Adrenal gland (tissue), 12 donors: ENCODE measurements around the gene MAP1LC3C. TPM values are rescaled to one million over a fixed set of nuclear protein-coding genes. Genes with fewer than 3 reads are reported as not detected.

Source experiments
- DNase-seq, 7 donors: peaks; one replicate each; pipeline ENCODE4 v3.0.0-alpha.2; 2019 to 2020
- H3K27ac ChIP-seq, 5 donors: fragments of 200-600 bp; sonication (generic) in 4 of 5; 1 replicate in 3 of 5; 2 replicates in 2 of 5; pipeline versions ENCODE4 v1.5.1 to v1.8.0; 2016 to 2020; ENCODE audit warnings: mild to moderate bottlenecking in 1 of 5
- H3K27me3 ChIP-seq: fragments of 200-600 bp; 2 replicates; pipeline ENCODE4 v1.8.0; 2021
- H3K36me3 ChIP-seq, 2 donors: fragments of 200-600 bp; replicated peaks in 1 of 2; 1 replicate in 1 of 2; 2 replicates in 1 of 2; pipeline versions ENCODE4 v1.5.1 to v1.8.0; 2018 to 2022
- H3K4me1 ChIP-seq, 2 donors: fragments of 200-600 bp; replicated peaks in 1 of 2; 1 replicate in 1 of 2; 2 replicates in 1 of 2; pipeline versions ENCODE4 v1.5.1 to v1.8.0; 2018 to 2021
- H3K4me3 ChIP-seq, 4 donors: fragments of 200-600 bp; sonication (generic) in 3 of 4; one replicate each; pipeline ENCODE4 v1.5.1; 2016 to 2018
- H3K9me3 ChIP-seq, 3 donors: fragments of 200-600 bp; sonication (generic) in 1 of 3; replicated peaks in 1 of 3; 1 replicate in 2 of 3; 2 replicates in 1 of 3; pipeline versions ENCODE4 v1.5.1 to v1.8.0; 2016 to 2021
- POLR2A ChIP-seq, 2 donors: fragments of 450-650 bp; IDR thresholded peaks; one replicate each; pipeline ENCODE4 v1.6.1; 2017; ENCODE audit warnings: antibody characterized with exemption in 2 of 2, mild to moderate bottlenecking in 2 of 2, moderate library complexity in 1 of 2
- WGBS, 4 donors: extraction: QIAGEN DNeasy Blood & Tissue Kit in 2 of 4; methylation state at CpG; one replicate each; pipeline versions ENCODE4 v1.1.5 to v1.1.7; 2013 to 2017; 5-methylcytosine and 5-hydroxymethylcytosine counted together
- intact Hi-C, 2 donors: fragments of 100-400 bp; cut with DNase I; formaldehyde crosslinking; loops; one replicate each; pipeline versions ENCODE4 v1.14.1 to v1.15.0; 2022 to 2023
- polyA plus RNA-seq, 3 donors: library from polyadenylated mRNA; stranded (reverse); fragments of 200-250 nt in 2 of 3; fragments of 350-450 nt in 1 of 3; fragmentation: Illumina TruSeq in 1 of 3; extraction: RNeasy Lipid Tissue Mini Kit (QIAGEN cat#74804) in 1 of 3; gene quantifications; one replicate each; pipeline ENCODE4 v1.2.3, GENCODE V29; 2013 to 2014
- total RNA-seq, 9 donors: library from RNA; depleted of rRNA in 4 of 9; stranded (reverse); fragments of >200 nt in 4 of 9; fragments of 120-200 nt in 1 of 9; fragmentation: NEBNext Ultra II Directional in 1 of 9; extraction: Animal tissue kit (Norgen Biotek cat#: 25700) in 1 of 9; gene quantifications; one replicate each; pipeline versions ENCODE4 v1.1.0 to v1.2.4, GENCODE V29; 2013 to 2023
- TF ChIP-seq, protein P1 (sequence below), 6 experiments: fragments of 450-650 bp in 4 of 6; fragments of 200-600 bp in 2 of 6; sonication (generic) in 1 of 6; IDR thresholded peaks; 1 replicate in 5 of 6; 2 replicates in 1 of 6; pipeline versions ENCODE4 v1.5.1 to v1.8.0; 2016 to 2021; ENCODE audit warnings: antibody characterized with exemption in 6 of 6, mild to moderate bottlenecking in 2 of 6, moderate library complexity in 1 of 6
- donor health status: healthy with polysubstance abuse.
- donor health status: Bipolar disorder and iron deficiency.
- donor health status: DM: yes; HTN: yes; CAD: no.
- donor health status: DM: no; HTN: no; CAD: no.
- donor health status: DM: no; HTN: no; CAD: no.
- donor health status: DM: yes; HTN: yes; CAD: no.

MAP1LC3C gene
- total and polyA plus RNA-seq, 12 donors: 0.06 to 2.6 (median 0.48) TPM; not detected in 4

GRCh38 chr1:241979926-241980325, 19.0 kb downstream of the MAP1LC3C start:
- WGBS, 4 donors: 86 to 100% (median 97%) methylated on average over 1 of the region's 1 CpG
- no peaks in the 10 kb centered on the region for H3K4me1 ChIP-seq
- no peak for DNase-seq
- no peak overlapping the region for H3K27ac ChIP-seq
- intact Hi-C loops: loop anchor here in 1 of 2 donors (5.0 kb wide), 1 partner anchor 83 kb away; no protein-coding TSS in a partner anchor
- no peak for TF ChIP-seq POLR2A (IDR thresholded peaks at IDR 0.05)
- no peaks in the 10 kb centered on the region for H3K27me3 ChIP-seq
- H3K9me3 ChIP-seq: no peaks in the 10 kb centered on the region
- H3K36me3 ChIP-seq: no peaks in the 10 kb centered on the region
- no peak overlapping the region for H3K4me3 ChIP-seq

DNA sequence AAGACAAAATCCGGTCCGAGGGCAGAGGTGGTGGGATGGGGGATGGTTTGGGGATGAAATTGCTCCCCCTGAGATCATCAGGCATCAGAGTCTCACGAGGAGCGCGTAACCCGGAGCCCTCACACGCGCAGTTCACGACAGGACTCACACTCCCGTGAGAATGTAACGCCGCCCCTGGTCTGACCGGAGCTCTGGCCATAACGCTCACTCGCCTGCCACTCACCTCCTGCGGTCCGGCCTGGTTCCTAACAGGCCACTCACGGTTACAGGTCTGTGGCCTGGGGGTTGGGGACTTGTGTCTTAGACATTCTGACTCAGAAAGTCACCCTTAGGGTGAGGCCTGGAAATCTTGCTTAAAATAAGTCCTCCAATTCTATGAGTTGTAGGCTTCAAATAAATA, 19.8 kb downstream of the MAP1LC3C start:
- Histone ChIP-seq H3K4me1 (no peaks in the 10 kb centered on the region), H3K27ac (no peak overlapping the region), H3K36me3 (no peaks in the 10 kb centered on the region), H3K27me3 (no peaks in the 10 kb centered on the region), H3K9me3 (no peaks in the 10 kb centered on the region), H3K4me3 (no peak overlapping the region)
- intact Hi-C loops: no loop called here
- no peak for DNase-seq
- TF ChIP-seq POLR2A (IDR thresholded peaks at IDR 0.05): no peak
- TF ChIP-seq, protein P1, sequence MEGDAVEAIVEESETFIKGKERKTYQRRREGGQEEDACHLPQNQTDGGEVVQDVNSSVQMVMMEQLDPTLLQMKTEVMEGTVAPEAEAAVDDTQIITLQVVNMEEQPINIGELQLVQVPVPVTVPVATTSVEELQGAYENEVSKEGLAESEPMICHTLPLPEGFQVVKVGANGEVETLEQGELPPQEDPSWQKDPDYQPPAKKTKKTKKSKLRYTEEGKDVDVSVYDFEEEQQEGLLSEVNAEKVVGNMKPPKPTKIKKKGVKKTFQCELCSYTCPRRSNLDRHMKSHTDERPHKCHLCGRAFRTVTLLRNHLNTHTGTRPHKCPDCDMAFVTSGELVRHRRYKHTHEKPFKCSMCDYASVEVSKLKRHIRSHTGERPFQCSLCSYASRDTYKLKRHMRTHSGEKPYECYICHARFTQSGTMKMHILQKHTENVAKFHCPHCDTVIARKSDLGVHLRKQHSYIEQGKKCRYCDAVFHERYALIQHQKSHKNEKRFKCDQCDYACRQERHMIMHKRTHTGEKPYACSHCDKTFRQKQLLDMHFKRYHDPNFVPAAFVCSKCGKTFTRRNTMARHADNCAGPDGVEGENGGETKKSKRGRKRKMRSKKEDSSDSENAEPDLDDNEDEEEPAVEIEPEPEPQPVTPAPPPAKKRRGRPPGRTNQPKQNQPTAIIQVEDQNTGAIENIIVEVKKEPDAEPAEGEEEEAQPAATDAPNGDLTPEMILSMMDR (IDR thresholded peaks at IDR 0.05): no peak
- 88 to 96% (median 93%) methylated on average over 17 to 18 of the region's 18 CpGs for WGBS, 4 donors

GRCh38 chr1:241976229-241976628, 22.7 kb downstream of the MAP1LC3C start:
- TF ChIP-seq, protein P1 (IDR thresholded peaks at IDR 0.05): no peak
- intact Hi-C loops: no loop called here
- H3K27ac ChIP-seq: no peak overlapping the region
- DNase-seq: no peak
- no peaks in the 10 kb centered on the region for H3K36me3 ChIP-seq
- H3K4me1 ChIP-seq: no peaks in the 10 kb centered on the region
- no peaks in the 10 kb centered on the region for H3K27me3 ChIP-seq
- H3K9me3 ChIP-seq: no peaks in the 10 kb centered on the region
- no peak overlapping the region for H3K4me3 ChIP-seq
- 65 to 85% (median 73%) methylated on average over 6 of the region's 6 CpGs for WGBS, 4 donors

DNA sequence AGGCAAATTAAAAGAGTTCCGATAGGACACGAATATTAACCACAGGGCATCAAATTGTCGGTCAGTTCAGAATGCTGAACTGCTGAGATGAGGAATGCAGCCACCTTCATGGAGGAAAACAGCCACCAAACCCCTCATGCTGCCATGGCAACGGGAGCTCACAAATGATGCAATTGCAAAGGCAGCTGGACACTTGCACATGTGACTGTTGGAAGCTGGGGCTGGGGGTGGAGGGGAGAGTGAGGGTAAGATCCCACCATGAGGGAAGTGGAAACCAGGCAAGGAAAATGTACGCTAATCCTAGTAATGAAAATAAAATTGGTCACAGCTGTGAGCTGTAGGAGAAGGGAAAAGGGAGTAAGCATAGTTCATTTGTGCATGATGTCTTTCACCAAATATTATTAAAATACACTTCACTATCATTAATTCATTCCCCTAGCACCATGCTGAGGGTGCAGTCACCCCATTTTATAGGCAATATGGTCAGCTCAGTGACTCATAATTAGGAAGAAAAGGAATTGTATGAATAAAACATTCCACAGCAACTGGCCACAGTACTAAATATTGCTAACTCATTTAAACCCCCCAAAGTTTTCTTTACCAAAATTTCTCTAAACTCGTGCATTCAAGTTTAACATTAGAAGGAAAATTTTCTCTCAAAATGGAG, 26.1 kb downstream of the MAP1LC3C start:
- H3K36me3 ChIP-seq: no peaks in the 10 kb centered on the region
- no peak for DNase-seq
- TF ChIP-seq, protein P1 (IDR thresholded peaks at IDR 0.05): no peak
- H3K4me3 ChIP-seq: no peak overlapping the region
- H3K9me3 ChIP-seq: no peaks in the 10 kb centered on the region
- WGBS, 4 donors: 60 to 65% (median 61%) methylated on average over 6 of the region's 6 CpGs
- intact Hi-C loops: no loop called here
- no peak overlapping the region for H3K27ac ChIP-seq
- H3K4me1 ChIP-seq: no peaks in the 10 kb centered on the region
- H3K27me3 ChIP-seq: no peaks in the 10 kb centered on the region

DNA sequence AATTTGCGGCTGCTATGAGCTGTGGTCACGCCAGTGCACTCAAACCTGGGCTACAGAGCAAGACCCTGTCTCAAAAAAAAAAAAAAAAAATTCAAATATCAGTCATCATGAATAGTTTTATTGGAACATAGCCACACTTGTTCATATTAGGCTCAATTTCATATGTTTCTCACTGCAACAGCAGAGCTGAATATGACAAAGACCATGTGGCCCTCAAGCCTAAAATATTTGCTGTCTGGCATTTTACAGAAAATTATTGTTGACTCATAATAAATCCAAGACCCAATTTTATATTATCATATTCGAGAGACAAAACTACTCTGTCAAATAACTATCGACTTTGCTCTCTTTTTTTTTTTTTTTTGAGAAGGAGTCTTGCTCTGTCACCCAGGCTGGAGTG, 30.3 kb downstream of the MAP1LC3C start:
- Histone ChIP-seq H3K27me3 (no peaks in the 10 kb centered on the region), H3K4me3 (no peak overlapping the region), H3K4me1 (no peaks in the 10 kb centered on the region), H3K36me3 (no peaks in the 10 kb centered on the region), H3K27ac (no peak overlapping the region), H3K9me3 (no peaks in the 10 kb centered on the region)
- TF ChIP-seq, protein P1 (IDR thresholded peaks at IDR 0.05): no peak
- no peak for TF ChIP-seq POLR2A (IDR thresholded peaks at IDR 0.05)
- no peak for DNase-seq
- intact Hi-C loops: no loop called here
- 42 to 64% (median 49%) methylated on average over 4 of the region's 4 CpGs for WGBS, 4 donors
